Activated CD8-positive, alpha-beta T cell treated with anti-CD3 and anti-CD28 coated beads, Interleukin-2, amount 10 ng/mL, durations not matched to agents 7 days and 5 days (primary cell): Measurements from ENCODE around the gene CCDC178. TPM values are rescaled to one million over a fixed set of nuclear protein-coding genes. Genes with fewer than 3 reads are reported as not detected.
"Not testable (repeated sequence)": the region's sequence is repeated elsewhere in the genome, so short reads cannot be mapped to it uniquely, and the experiment has no call there.

Experiments used
- ATAC-seq: fragments of 150-1000 bp; cut with Tn5 transposase; one replicate; pipeline ENCODE4 v1.10.0; 2021; ENCODE audit warnings: moderate library complexity
- CTCF ChIA-PET: fragments of 350-600 bp; sonication (Branson Sonifier 250); formaldehyde crosslinking; loops from one replicate; lab custom pipeline; 2021; ENCODE audit warnings: antibody characterized with exemption; lab: Charles Lee
- POLR2A ChIA-PET: fragments of 350-600 bp; sonication (Branson Sonifier 250); formaldehyde crosslinking; loops from one replicate; lab custom pipeline; 2021; ENCODE audit warnings: antibody characterized with exemption; lab: Charles Lee
- DNase-seq: peaks from one replicate; pipeline ENCODE4 v3.0.0-alpha.2; 2020
- H3K27ac Mint-ChIP-seq: one replicate; pipeline ENCODE4 v1.8.0; 2021; ENCODE audit warnings: mild to moderate bottlenecking, mixed read lengths
- H3K27me3 Mint-ChIP-seq: one replicate; pipeline ENCODE4 v1.8.0; 2021; ENCODE audit warnings: low read depth, mixed read lengths
- H3K36me3 Mint-ChIP-seq: one replicate; pipeline ENCODE4 v1.8.0; 2021; ENCODE audit warnings: low read depth, mixed read lengths
- H3K4me1 Mint-ChIP-seq: one replicate; pipeline ENCODE4 v1.8.0; 2021; ENCODE audit warnings: low read depth, mixed read lengths
- H3K4me3 Mint-ChIP-seq: one replicate; pipeline ENCODE4 v1.8.0; 2021; ENCODE audit warnings: mild to moderate bottlenecking, mixed read lengths
- H3K9me3 Mint-ChIP-seq: one replicate; pipeline ENCODE4 v1.8.0; 2022; ENCODE audit warnings: mixed read lengths; ENCODE audit not compliant: insufficient read depth
- total RNA-seq, 2 experiments: library from RNA; stranded (reverse); gene quantifications; one replicate each; pipeline ENCODE4 v1.2.3, GENCODE V29; 2021

Gene CCDC178
- total RNA-seq, 2 experiments from 2014 or later: not detected

GRCh38 chr18:33339733-33340132 is 100.8 kb downstream of the CCDC178 start:
- DNase-seq, H3K27ac Mint-ChIP-seq, H3K4me1 Mint-ChIP-seq, POLR2A ChIA-PET, H3K36me3 Mint-ChIP-seq, H3K27me3 Mint-ChIP-seq, CTCF ChIA-PET, H3K4me3 Mint-ChIP-seq, ATAC-seq: not testable (repeated sequence)
- H3K9me3 Mint-ChIP-seq: peaks cover 30% of the 10 kb centered on the region

GRCh38 chr18:33334781-33335180 is 105.7 kb downstream of the CCDC178 start:
- Mint-ChIP-seq H3K9me3 (peaks cover 23% of the 10 kb centered on the region), H3K27me3 (no peaks in the 10 kb centered on the region), H3K36me3 (no peaks in the 10 kb centered on the region), H3K4me3 (no peak overlapping the region), H3K4me1 (no peaks in the 10 kb centered on the region), H3K27ac (no peak overlapping the region)
- ChIA-PET CTCF (no interaction called here), POLR2A (no interaction called here)
- DNase-seq (no peak), ATAC-seq (no peak)

- H3K36me3 Mint-ChIP-seq: no peaks in the 10 kb centered on the region
- DNase-seq: no peak
- CTCF ChIA-PET: no interaction called here
- no peaks in the 10 kb centered on the region for H3K9me3 Mint-ChIP-seq
- no peak overlapping the region for H3K27ac Mint-ChIP-seq
- no peaks in the 10 kb centered on the region for H3K27me3 Mint-ChIP-seq
- ATAC-seq: no peak
- H3K4me3 Mint-ChIP-seq: no peak overlapping the region
- POLR2A ChIA-PET: no interaction called here
- no peaks in the 10 kb centered on the region for H3K4me1 Mint-ChIP-seq
Observed at GRCh38 chr18:33330711-33331110, 109.8 kb downstream of the CCDC178 start.

GRCh38 chr18:33326975-33327374 is 113.5 kb downstream of the CCDC178 start:
- Mint-ChIP-seq H3K27me3 (no peaks in the 10 kb centered on the region), H3K36me3 (no peaks in the 10 kb centered on the region), H3K27ac (no peak overlapping the region), H3K4me1 (no peaks in the 10 kb centered on the region), H3K4me3 (no peak overlapping the region), H3K9me3 (no peaks in the 10 kb centered on the region)
- ChIA-PET CTCF (no interaction called here), POLR2A (no interaction called here)
- ATAC-seq (no peak), DNase-seq (no peak)

GRCh38 chr18:33317640-33318039 is 122.9 kb downstream of the CCDC178 start:
- Mint-ChIP-seq H3K4me1 (no peaks in the 10 kb centered on the region), H3K36me3 (no peaks in the 10 kb centered on the region), H3K9me3 (peaks cover 17% of the 10 kb centered on the region), H3K27me3 (no peaks in the 10 kb centered on the region), H3K4me3 (no peak overlapping the region), H3K27ac (no peak overlapping the region)
- DNase-seq (no peak), ATAC-seq (no peak)
- ChIA-PET POLR2A (no interaction called here), CTCF (no interaction called here)

- ChIA-PET CTCF (no interaction called here), POLR2A (no interaction called here)
- ATAC-seq (no peak), DNase-seq (no peak)
- Mint-ChIP-seq H3K4me1 (no peaks in the 10 kb centered on the region), H3K27me3 (no peaks in the 10 kb centered on the region), H3K27ac (no peak overlapping the region), H3K9me3 (peaks cover 17% of the 10 kb centered on the region), H3K36me3 (no peaks in the 10 kb centered on the region), H3K4me3 (no peak overlapping the region)
Observed at GRCh38 chr18:33316146-33316587, 124.4 kb downstream of the CCDC178 start.

GRCh38 chr18:33307520-33307919 is 133.0 kb downstream of the CCDC178 start:
- POLR2A ChIA-PET: no interaction called here
- CTCF ChIA-PET: no interaction called here
- no peaks in the 10 kb centered on the region for H3K36me3 Mint-ChIP-seq
- H3K9me3 Mint-ChIP-seq: no peaks in the 10 kb centered on the region
- no peak overlapping the region for H3K4me3 Mint-ChIP-seq
- ATAC-seq: no peak
- no peaks in the 10 kb centered on the region for H3K27me3 Mint-ChIP-seq
- no peak overlapping the region for H3K27ac Mint-ChIP-seq
- H3K4me1 Mint-ChIP-seq: no peaks in the 10 kb centered on the region
- DNase-seq: no peak

GRCh38 chr18:33304277-33304676 is 136.2 kb downstream of the CCDC178 start:
- no peak for ATAC-seq
- H3K27ac Mint-ChIP-seq: no peak overlapping the region
- H3K4me3 Mint-ChIP-seq: no peak overlapping the region
- no peaks in the 10 kb centered on the region for H3K4me1 Mint-ChIP-seq
- no peaks in the 10 kb centered on the region for H3K9me3 Mint-ChIP-seq
- ChIA-PET CTCF (no interaction called here), POLR2A (no interaction called here)
- DNase-seq: no peak
- no peaks in the 10 kb centered on the region for H3K27me3 Mint-ChIP-seq
- H3K36me3 Mint-ChIP-seq: no peaks in the 10 kb centered on the region

- Mint-ChIP-seq H3K36me3 (no peaks in the 10 kb centered on the region), H3K9me3 (no peaks in the 10 kb centered on the region), H3K27me3 (no peaks in the 10 kb centered on the region), H3K27ac (no peak overlapping the region), H3K4me3 (no peak overlapping the region), H3K4me1 (no peaks in the 10 kb centered on the region)
- POLR2A ChIA-PET: no interaction called here
- ATAC-seq (no peak), DNase-seq (no peak)
- CTCF ChIA-PET: no interaction called here
Observed at GRCh38 chr18:33291539-33291938, 149.0 kb downstream of the CCDC178 start.

- DNase-seq: no peak
- H3K27ac Mint-ChIP-seq: no peak overlapping the region
- H3K4me1 Mint-ChIP-seq: no peaks in the 10 kb centered on the region
- no peaks in the 10 kb centered on the region for H3K36me3 Mint-ChIP-seq
- H3K27me3 Mint-ChIP-seq: no peaks in the 10 kb centered on the region
- ChIA-PET CTCF (no interaction called here), POLR2A (no interaction called here)
- H3K4me3 Mint-ChIP-seq: no peak overlapping the region
- ATAC-seq: no peak
- H3K9me3 Mint-ChIP-seq: no peaks in the 10 kb centered on the region
Observed at GRCh38 chr18:33288082-33288716, 152.3 kb downstream of the CCDC178 start.

- no peak overlapping the region for H3K27ac Mint-ChIP-seq
- no peak for DNase-seq
- no peaks in the 10 kb centered on the region for H3K4me1 Mint-ChIP-seq
- no peaks in the 10 kb centered on the region for H3K27me3 Mint-ChIP-seq
- no peak overlapping the region for H3K4me3 Mint-ChIP-seq
- no peaks in the 10 kb centered on the region for H3K9me3 Mint-ChIP-seq
- ATAC-seq: no peak
- CTCF ChIA-PET: no interaction called here
- POLR2A ChIA-PET: no interaction called here
- no peaks in the 10 kb centered on the region for H3K36me3 Mint-ChIP-seq
Observed at GRCh38 chr18:33282709-33283333, 157.7 kb downstream of the CCDC178 start.

GRCh38 chr18:33282142-33282541 is 158.4 kb downstream of the CCDC178 start:
- no peaks in the 10 kb centered on the region for H3K4me1 Mint-ChIP-seq
- CTCF ChIA-PET: no interaction called here

More at GRCh38 chr18:33282142-33282541, 158.4 kb downstream of the CCDC178 start:
- H3K27me3 Mint-ChIP-seq: no peaks in the 10 kb centered on the region
- DNase-seq (no peak), ATAC-seq (no peak)
- H3K9me3 Mint-ChIP-seq: no peaks in the 10 kb centered on the region
- H3K36me3 Mint-ChIP-seq: no peaks in the 10 kb centered on the region
- H3K27ac Mint-ChIP-seq: no peak overlapping the region
- POLR2A ChIA-PET: no interaction called here
- no peak overlapping the region for H3K4me3 Mint-ChIP-seq
